Gastrocnemius medialis (tissue), 4 donors: ENCODE data around the gene LRTM2. TPM values are rescaled to one million over a fixed set of nuclear protein-coding genes. Genes with fewer than 3 reads are reported as not detected.

Experiments used
- ATAC-seq, 2 donors: fragments of 150-250 bp; one replicate each; pipeline ENCODE4 v1.9.1; 2016
- DNase-seq, 2 donors: peaks; one replicate each; pipeline ENCODE4 v3.0.0-alpha.2; 2019
- H3K27ac ChIP-seq, 4 donors: fragments of 200-600 bp; sonication (generic); 1 replicate in 1 of 4; 2 replicates in 3 of 4; pipeline ENCODE4 v1.5.1; 2016 to 2018; ENCODE audit warnings: mild to moderate bottlenecking in 2 of 4, moderate library complexity in 1 of 4
- H3K27me3 ChIP-seq, 3 donors: fragments of 200-600 bp; sonication (generic) in 2 of 3; 1 replicate in 1 of 3; 2 replicates in 2 of 3; pipeline versions ENCODE4 v1.5.1 to v1.6.0; 2016 to 2019; ENCODE audit warnings: mild to moderate bottlenecking in 1 of 3, moderate library complexity in 1 of 3
- H3K36me3 ChIP-seq, 2 donors: fragments of 200-600 bp; sonication (generic) in 1 of 2; one replicate each; pipeline ENCODE4 v1.5.1; 2017 to 2018
- H3K4me1 ChIP-seq, 2 donors: fragments of 200-600 bp; sonication (generic) in 1 of 2; one replicate each; pipeline ENCODE4 v1.5.1; 2016 to 2017; ENCODE audit warnings: mild to moderate bottlenecking in 2 of 2
- H3K4me3 ChIP-seq, 4 donors: fragments of 200-600 bp; sonication (generic) in 3 of 4; 1 replicate in 1 of 4; 2 replicates in 3 of 4; pipeline ENCODE4 v1.5.1; 2016 to 2019; ENCODE audit warnings: mild to moderate bottlenecking in 2 of 4
- H3K9me3 ChIP-seq, 3 donors: fragments of 200-600 bp; sonication (generic) in 2 of 3; 1 replicate in 1 of 3; 2 replicates in 2 of 3; pipeline ENCODE4 v1.5.1; 2016 to 2019
- CTCF ChIP-seq, 5 experiments: fragments of 450-650 bp in 3 of 5; fragments of 200-600 bp in 2 of 5; sonication (generic) in 2 of 5; IDR thresholded peaks in 4 of 5; conservative IDR thresholded peaks in 1 of 5; 1 replicate in 4 of 5; 2 replicates in 1 of 5; pipeline ENCODE4 v1.5.1; 2016 to 2019; ENCODE audit warnings: antibody characterized with exemption in 5 of 5, mild to moderate bottlenecking in 3 of 5, moderate library complexity in 3 of 5
- POLR2A ChIP-seq, 2 donors: fragments of 450-650 bp; IDR thresholded peaks; one replicate each; pipeline ENCODE4 v1.6.1; 2017; ENCODE audit warnings: antibody characterized with exemption in 2 of 2, mild to moderate bottlenecking in 2 of 2, moderate library complexity in 2 of 2
- in situ Hi-C, 4 donors: fragments of 200-750 bp; cut with MboI; loops; one replicate each; pipeline versions ENCODE4 v1.15.0 to v1.8.0; 2017; ENCODE audit warnings: low sequenced_read_pairs in 4 of 4
- intact Hi-C: fragments of 100-400 bp; cut with DNase I; formaldehyde crosslinking; loops from one replicate; pipeline ENCODE4 v1.15.1; 2023; ENCODE audit warnings: low total_unique reads
- total RNA-seq, 4 donors: library from RNA; depleted of rRNA; stranded (reverse); fragments of >200 nt; gene quantifications; one replicate each; pipeline versions ENCODE4 v1.1.0 to v1.2.3, GENCODE V29; 2016

LRTM2 gene
- total RNA-seq, 4 donors from 2014 or later = not detected

GRCh38 chr12:1839956-1840951 lies 19.9 kb downstream of the LRTM2 start:
- DNase-seq (no peak), ATAC-seq (no peak)
- Histone ChIP-seq H3K36me3 (no peaks in the 10 kb centered on the region), H3K4me3 (no peak overlapping the region), H3K27me3 (peaks cover 0 to 19% (median 14%) of the 10 kb centered on the region in 3 donors), H3K4me1 (no peaks in the 10 kb centered on the region), H3K27ac (no peak overlapping the region), H3K9me3 (no peaks in the 10 kb centered on the region)
- TF ChIP-seq CTCF (IDR thresholded peaks at IDR 0.05 in 4 of 5, conservative IDR thresholded peaks at IDR 0.05 in 1 of 5) (no peak), POLR2A (IDR thresholded peaks at IDR 0.05) (no peak)
- intact Hi-C loops = no loop called here
- in situ Hi-C loops = no loop called here

GRCh38 chr12:1840981-1841425 lies 20.6 kb downstream of the LRTM2 start:
- H3K9me3 ChIP-seq = no peaks in the 10 kb centered on the region
- no peaks in the 10 kb centered on the region for H3K4me1 ChIP-seq
- intact Hi-C loops = no loop called here
- in situ Hi-C loops = no loop called here
- no peaks in the 10 kb centered on the region for H3K36me3 ChIP-seq
- ATAC-seq (no peak), DNase-seq (no peak)
- peaks cover 0 to 15% (median 14%) of the 10 kb centered on the region in 3 donors for H3K27me3 ChIP-seq
- H3K27ac ChIP-seq = no peak overlapping the region
- TF ChIP-seq POLR2A (IDR thresholded peaks at IDR 0.05) (no peak), CTCF (IDR thresholded peaks at IDR 0.05 in 4 of 5, conservative IDR thresholded peaks at IDR 0.05 in 1 of 5) (no peak)
- no peak overlapping the region for H3K4me3 ChIP-seq

- no peaks in the 10 kb centered on the region for H3K36me3 ChIP-seq
- TF ChIP-seq CTCF (IDR thresholded peaks at IDR 0.05 in 4 of 5, conservative IDR thresholded peaks at IDR 0.05 in 1 of 5) = no peak
- no peak for TF ChIP-seq POLR2A (IDR thresholded peaks at IDR 0.05)
- H3K27ac ChIP-seq = no peak overlapping the region
- no peak for DNase-seq
- intact Hi-C loops (no loop called here), in situ Hi-C loops (no loop called here)
- H3K9me3 ChIP-seq = no peaks in the 10 kb centered on the region
- H3K4me1 ChIP-seq = no peaks in the 10 kb centered on the region
- H3K27me3 ChIP-seq = peaks cover 0 to 13% (median 11%) of the 10 kb centered on the region in 3 donors
- ATAC-seq = no peak
- no peak overlapping the region for H3K4me3 ChIP-seq
Measured at GRCh38 chr12:1841586-1842182, 21.3 kb downstream of the LRTM2 start.

GRCh38 chr12:1842183-1842904 lies 22.0 kb downstream of the LRTM2 start:
- no peak for ATAC-seq
- Histone ChIP-seq H3K4me1 (no peaks in the 10 kb centered on the region), H3K27ac (no peak overlapping the region), H3K4me3 (no peak overlapping the region), H3K27me3 (peaks cover 0 to 10% (median 7%) of the 10 kb centered on the region in 3 donors), H3K36me3 (no peaks in the 10 kb centered on the region), H3K9me3 (no peaks in the 10 kb centered on the region)
- no peak for TF ChIP-seq POLR2A (IDR thresholded peaks at IDR 0.05)
- TF ChIP-seq CTCF (IDR thresholded peaks at IDR 0.05 in 4 of 5, conservative IDR thresholded peaks at IDR 0.05 in 1 of 5) = no peak
- intact Hi-C loops = no loop called here
- in situ Hi-C loops = no loop called here
- DNase-seq = no peak
